HG03457 (cell line): ENCODE data around the gene SNCB.

Experiments used
- ATAC-seq: cut with Tn5 transposase; IDR thresholded peaks from one replicate; pipeline ENCODE4 v1.9.1; 2021; ENCODE audit warnings: moderate number of reproducible peaks; ENCODE audit not compliant: unreplicated experiment

SNCB gene

DNA sequence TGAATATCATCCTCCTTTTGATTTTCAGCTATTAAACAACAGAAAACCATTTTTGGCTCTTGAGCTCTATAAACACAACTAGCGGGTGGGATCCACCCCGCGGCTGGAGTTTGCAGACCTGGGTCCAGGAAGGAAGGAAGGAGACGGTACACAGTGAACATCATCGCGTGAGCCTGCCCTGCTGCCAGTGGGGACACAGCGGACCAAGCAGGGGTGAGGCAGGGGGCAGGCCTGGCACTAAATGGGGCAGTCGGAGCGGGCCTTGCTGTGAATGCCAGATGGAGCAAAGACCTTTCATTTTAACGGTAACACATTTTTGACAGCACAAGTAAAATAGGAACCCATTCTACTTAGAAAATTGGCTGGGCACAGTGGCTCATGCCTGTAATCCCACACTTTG is 31.3 kb upstream of the SNCB start:
- ATAC-seq = no peak

GRCh38 chr5:176660860-176661641 is 30.7 kb upstream of the SNCB start:
- peak; percentile 54 for ATAC-seq

DNA sequence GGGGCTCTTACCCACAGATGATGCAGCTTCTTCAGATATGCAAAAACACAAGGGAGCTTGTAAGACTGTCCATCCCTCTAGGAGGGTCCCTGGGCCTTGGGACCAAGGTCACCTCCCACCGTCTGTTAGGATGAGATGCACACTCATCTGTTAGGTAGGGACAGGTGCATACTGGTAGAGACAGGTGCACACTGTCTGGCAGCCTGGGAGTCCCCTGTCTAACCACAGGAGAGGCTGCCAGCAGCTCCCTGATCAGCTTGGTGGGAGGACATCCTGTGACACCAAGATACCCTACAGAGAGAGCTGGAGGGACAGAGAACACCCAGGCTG is 30.2 kb upstream of the SNCB start:
- peak; percentile 20 for ATAC-seq

- no peak for ATAC-seq
Measured at GRCh38 chr5:176659860-176660461, 29.6 kb upstream of the SNCB start.

DNA sequence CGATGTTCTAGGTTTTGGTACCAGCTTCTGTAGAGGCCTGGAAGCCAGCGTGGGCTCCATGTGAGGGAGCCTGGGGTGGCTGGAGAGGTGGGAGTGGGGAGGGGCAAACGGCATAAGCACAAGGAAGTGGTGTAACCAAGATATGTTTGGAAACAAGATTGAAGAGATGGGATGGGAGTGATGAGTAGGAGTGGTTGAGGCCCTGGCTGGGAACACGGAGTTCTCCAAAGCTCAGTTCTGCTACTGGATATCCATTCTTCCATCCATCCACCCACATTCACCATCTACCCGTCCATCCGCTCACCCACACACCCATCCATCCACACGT is 29.1 kb upstream of the SNCB start:
- ATAC-seq = no peak

- no peak for ATAC-seq
Measured at GRCh38 chr5:176658817-176659511, 28.6 kb upstream of the SNCB start.

- ATAC-seq = no peak
Measured at GRCh38 chr5:176658007-176658599, 27.8 kb upstream of the SNCB start.

DNA sequence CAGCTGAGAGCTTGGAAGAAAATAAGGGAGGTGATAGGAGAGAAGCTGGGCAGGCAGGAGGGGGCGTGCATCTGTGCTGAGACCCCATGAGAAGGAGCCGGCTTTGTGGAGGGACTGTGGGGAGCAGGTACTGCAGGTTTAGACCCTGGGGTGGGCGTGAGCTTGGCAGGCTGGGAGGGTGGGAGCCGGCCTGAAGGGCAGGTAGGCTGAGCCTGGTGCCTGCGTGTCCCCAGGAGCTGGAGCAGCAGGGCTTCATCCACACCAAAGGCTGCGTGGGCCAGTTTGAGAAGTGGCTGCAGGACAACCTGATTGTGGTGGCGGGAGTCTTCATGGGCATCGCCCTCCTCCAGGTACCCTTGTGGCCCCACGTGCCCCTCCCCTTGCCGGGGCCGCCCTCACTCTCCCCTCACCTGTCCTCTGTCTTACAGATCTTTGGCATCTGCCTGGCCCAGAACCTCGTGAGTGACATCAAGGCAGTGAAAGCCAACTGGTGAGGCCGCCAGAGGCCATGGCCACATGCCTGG is 26.2 kb upstream of the SNCB start:
- ATAC-seq = no peak

- no peak for ATAC-seq
Measured at GRCh38 chr5:176654856-176655255, 24.5 kb upstream of the SNCB start.

DNA sequence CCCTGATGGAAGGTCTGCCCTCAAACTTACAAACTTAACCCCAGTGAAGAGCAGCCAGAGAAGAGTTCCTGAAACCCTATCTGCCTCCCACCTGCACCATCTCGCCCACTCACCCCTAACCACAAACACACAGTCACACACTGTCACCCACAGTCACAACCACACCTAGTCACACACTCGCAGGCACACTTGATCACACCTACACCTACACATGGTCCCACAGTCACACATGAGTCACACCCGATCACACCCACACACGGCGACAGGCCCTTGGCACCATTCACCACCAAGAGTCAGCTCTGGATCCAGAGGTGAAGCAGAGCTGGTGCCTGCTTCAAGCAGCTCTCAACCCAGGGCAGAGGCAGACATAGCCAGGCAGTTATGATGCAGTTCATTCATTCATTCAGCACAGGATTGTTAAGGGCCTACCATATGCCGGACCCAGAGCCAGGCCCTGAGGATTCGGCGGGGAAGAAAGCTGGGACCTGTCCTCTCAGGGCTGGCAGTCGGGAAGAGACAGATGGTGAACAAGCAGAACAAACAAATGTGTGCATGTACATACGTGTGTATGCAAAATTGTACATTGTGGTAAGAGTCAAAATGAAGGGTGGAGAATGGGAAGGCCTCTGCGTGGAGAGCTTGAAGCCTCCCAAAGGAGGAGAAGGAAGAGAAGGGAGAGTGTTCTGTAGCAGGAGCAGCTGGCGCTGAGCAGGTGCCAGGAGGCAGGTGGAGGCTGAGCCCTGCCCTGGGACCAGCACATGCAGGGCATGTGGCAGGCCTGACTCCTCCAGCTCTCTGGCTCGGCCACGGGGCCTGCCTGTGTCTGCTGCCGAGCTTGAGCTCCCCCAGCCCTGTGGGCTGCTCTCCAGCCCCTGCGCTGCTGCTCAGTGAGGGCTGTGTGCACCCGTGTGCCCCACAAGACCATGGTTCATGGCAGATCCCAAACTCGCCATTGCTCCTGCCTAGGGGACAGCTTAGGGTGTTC is 23.4 kb upstream of the SNCB start:
- no peak for ATAC-seq

- ATAC-seq = no peak
Measured at GRCh38 chr5:176652136-176652535, 21.8 kb upstream of the SNCB start.

DNA sequence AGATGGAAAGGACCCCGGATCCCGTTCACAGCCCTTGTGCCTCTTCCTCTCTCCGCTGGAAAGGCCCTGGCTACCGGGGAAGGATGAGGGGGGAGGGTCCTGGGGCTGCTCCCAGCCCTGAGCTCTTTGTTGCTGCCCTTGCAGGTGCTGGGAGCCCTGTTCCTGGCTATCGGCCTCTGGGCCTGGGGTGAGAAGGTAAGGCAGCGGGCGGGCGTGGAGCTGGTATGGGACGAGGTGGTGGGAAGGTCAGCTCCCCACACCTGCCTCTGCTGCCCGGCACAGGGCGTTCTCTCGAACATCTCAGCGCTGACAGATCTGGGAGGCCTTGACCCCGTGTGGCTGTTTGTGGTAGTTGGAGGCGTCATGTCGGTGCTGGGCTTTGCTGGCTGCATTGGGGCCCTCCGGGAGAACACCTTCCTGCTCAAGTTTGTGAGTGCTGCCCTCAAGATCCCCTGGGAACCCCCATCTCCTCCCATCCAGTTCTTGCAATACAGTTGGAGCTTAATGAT is 21.2 kb upstream of the SNCB start:
- no peak for ATAC-seq

DNA sequence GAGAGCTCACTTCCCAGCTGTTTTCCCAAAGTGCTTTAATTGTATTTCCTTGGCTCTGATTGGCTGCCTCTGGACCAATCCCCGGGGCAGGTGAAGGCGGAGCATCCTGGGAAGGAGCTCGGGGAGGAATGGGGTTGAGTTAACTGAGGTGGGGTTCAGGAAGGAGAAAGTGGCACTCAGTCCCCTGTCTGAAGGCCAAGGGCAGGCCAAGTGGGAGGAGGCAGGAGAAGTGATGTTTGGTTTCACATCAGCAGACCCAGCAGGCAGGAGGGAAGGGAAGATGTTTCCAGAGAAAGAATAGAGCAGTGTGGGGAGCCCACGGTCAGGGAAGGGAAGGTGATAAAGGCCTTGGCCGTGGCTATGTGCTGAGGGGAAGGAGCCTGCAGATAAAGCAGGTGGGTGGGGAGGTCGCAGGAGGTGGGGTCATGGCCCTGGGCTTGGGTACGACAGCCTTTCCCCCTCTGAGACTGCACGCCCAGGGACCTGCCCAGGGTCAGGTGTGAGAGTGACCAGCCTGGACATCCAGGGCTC is 20.1 kb upstream of the SNCB start:
- ATAC-seq = no peak

DNA sequence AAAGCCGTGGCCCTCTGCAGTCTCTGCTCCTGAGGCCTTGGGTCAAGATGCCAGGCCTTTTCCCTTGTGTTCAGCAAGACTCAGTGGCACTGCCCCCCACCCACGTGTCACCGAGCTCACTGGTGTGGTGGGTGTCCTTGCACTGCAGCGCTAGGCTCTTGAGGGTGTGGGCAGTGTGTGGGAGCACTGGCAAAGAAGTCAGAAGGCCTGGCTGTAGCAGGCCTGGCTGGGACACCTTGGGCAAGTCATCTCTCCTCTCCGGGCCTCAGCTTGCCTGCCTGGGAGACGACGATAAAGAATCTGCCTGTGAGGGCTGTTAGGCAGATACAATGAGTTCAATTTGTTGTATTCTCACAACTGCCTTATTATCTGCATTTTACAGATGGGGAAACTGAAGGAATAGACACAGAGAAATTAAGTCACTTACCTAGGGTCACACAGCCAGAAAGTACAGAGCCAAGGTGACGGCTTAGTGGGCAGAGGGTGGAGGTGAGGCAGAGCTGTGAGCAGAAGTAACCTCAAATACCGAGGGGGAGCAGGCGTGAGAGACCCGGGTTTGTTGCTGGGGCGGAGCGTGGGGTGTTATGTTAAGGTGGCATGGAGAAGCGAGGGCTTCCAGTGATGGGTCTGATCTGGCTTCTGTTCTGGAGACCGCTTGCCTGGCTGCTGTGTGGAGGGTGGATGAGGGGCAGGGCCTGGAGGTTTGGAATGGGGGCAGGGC is 18.3 kb upstream of the SNCB start:
- no peak for ATAC-seq

GRCh38 chr5:176647843-176648473 is 17.6 kb upstream of the SNCB start:
- ATAC-seq = no peak

- peak; percentile 87 for ATAC-seq
Measured at GRCh38 chr5:176647030-176647842, 16.9 kb upstream of the SNCB start, which contains the start of gene TSPAN17. Gene TSPAN17 (plus strand): TSS chr5:176647484. CDS start chr5:176647616, 132 bp downstream.

GRCh38 chr5:176646707-176647029 is 16.3 kb upstream of the SNCB start:
- ATAC-seq = no peak

- ATAC-seq = no peak
Measured at GRCh38 chr5:176646049-176646706, 15.8 kb upstream of the SNCB start.
